HEK293 (cell line): ENCODE measurements around the gene NFS1.

Experiments used
- KLF9 ChIP-seq: fragments of 450-650 bp; formaldehyde crosslinking; IDR thresholded peaks from 2 replicates; pipeline ENCODE4 v1.5.1; 2016; ENCODE audit warnings: missing biosample characterization, missing genetic modification characterization, low read depth
- YY1 ChIP-seq: fragments of 450-650 bp; formaldehyde crosslinking; IDR thresholded peaks from 2 replicates; pipeline ENCODE4 v1.5.1; 2018; ENCODE audit warnings: missing biosample characterization, missing genetic modification characterization
- YY2 ChIP-seq: fragments of 450-650 bp; formaldehyde crosslinking; IDR thresholded peaks from 2 replicates; pipeline ENCODE4 v1.5.1; 2016; ENCODE audit warnings: missing biosample characterization, missing genetic modification characterization
- ZBTB10 ChIP-seq: fragments of 450-650 bp; formaldehyde crosslinking; IDR thresholded peaks from 2 replicates; pipeline ENCODE4 v1.5.1; 2016; ENCODE audit warnings: missing biosample characterization, missing genetic modification characterization
- ZBTB7A ChIP-seq: fragments of 450-650 bp; formaldehyde crosslinking; IDR thresholded peaks from 2 replicates; pipeline ENCODE4 v1.5.1; 2016; ENCODE audit warnings: low read depth, missing biosample characterization, missing genetic modification characterization
- ZNF274 ChIP-seq, 2 experiments: fragments of 200-500 bp in 1 of 2; fragments of 450-650 bp in 1 of 2; sonication (Bioruptor generic) in 1 of 2; formaldehyde crosslinking in 1 of 2; IDR thresholded peaks; 2 replicates each; pipeline versions ENCODE4 v1.5.1 to v1.6.1; 2014 to 2016; ENCODE audit warnings: borderline replicate concordance in 1 of 2, inconsistent platforms in 1 of 2, low read length in 1 of 2, missing biosample characterization in 1 of 2, missing genetic modification characterization in 1 of 2
- ZNF311 ChIP-seq: fragments of 450-650 bp; formaldehyde crosslinking; IDR thresholded peaks from 2 replicates; pipeline ENCODE4 v1.5.1; 2017; ENCODE audit warnings: missing biosample characterization, missing genetic modification characterization, borderline replicate concordance
- ZNF354C ChIP-seq: fragments of 450-650 bp; formaldehyde crosslinking; IDR thresholded peaks from 2 replicates; pipeline ENCODE4 v1.5.1; 2016; ENCODE audit warnings: missing biosample characterization, missing genetic modification characterization, low read depth, borderline replicate concordance
- ZSCAN18 ChIP-seq: fragments of 450-650 bp; formaldehyde crosslinking; IDR thresholded peaks from 2 replicates; pipeline ENCODE4 v1.5.1; 2016; ENCODE audit warnings: missing biosample characterization, missing genetic modification characterization
- ZSCAN30 ChIP-seq: fragments of 450-650 bp; IDR thresholded peaks from 2 replicates; pipeline ENCODE4 v1.5.1; 2018; ENCODE audit warnings: missing biosample characterization, mild to moderate bottlenecking, missing genetic modification characterization, moderate library complexity

- no peak for TF ChIP-seq ZSCAN18
- TF ChIP-seq ZBTB7A (tag by site-specific recombination), result no peak
- no peak for TF ChIP-seq ZNF354C
- no peak for TF ChIP-seq ZNF311 (tag by site-specific recombination)
- TF ChIP-seq KLF9, result no peak
- TF ChIP-seq YY2 (tag by site-specific recombination), result no peak
- TF ChIP-seq ZNF274 (IDR thresholded peaks at IDR 0.05; ENCODE audit: low read length), result no peak
- no peak for TF ChIP-seq ZNF274 (tag by site-specific recombination; IDR thresholded peaks at IDR 0.05; ENCODE audit: borderline replicate concordance)
- no peak for TF ChIP-seq YY1 (tag by site-specific recombination)
- TF ChIP-seq ZSCAN30, result no peak
- no peak for TF ChIP-seq ZBTB10 (tag by site-specific recombination)
Observed at GRCh38 chr20:35635652-35636051, 63.5 kb downstream of the NFS1 start.
